NCI-H2196 treated with DMSO at 0.1 percent for 48 hours (cell line): ENCODE measurements around the gene RNF111.
"Not testable (repeated sequence)": the region's sequence is repeated elsewhere in the genome, so short reads cannot be mapped to it uniquely, and the experiment has no call there.

Experiments used
- DNase-seq: peaks from one replicate; lab custom pipeline; 2025; ENCODE audit not compliant: unreplicated experiment; lab: John Stamatoyannopoulos, UW

RNF111 gene

GRCh38 chr15:59131456-59131855 lies 144.0 kb downstream of the RNF111 start:
- no peak for DNase-seq

GRCh38 chr15:59131969-59132562 lies 144.6 kb downstream of the RNF111 start:
- DNase-seq, result no peak

GRCh38 chr15:59133929-59134427 lies 146.5 kb downstream of the RNF111 start:
- DNase-seq, result no peak

GRCh38 chr15:59137566-59137965 lies 150.1 kb downstream of the RNF111 start:
- no peak for DNase-seq

DNA sequence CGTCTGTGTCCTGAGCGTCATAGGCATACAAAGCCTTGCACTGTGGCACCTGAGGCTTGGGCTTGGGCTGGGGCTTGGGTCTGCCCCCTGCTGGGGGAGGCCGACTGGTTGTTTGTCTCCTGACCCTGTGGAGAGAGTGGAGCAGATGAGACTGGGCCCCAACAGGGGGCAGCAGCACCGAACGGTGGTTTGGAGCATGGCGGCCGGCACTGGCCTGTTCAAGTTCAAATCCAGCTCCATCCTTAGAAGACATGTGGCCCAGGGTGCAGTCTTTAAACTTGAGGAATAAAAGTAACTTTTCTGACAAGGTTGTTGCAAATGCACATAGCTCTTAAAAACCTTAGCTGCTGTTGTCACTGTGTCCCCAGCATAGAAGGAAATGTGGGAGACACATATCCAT lies 150.8 kb downstream of the RNF111 start:
- no peak for DNase-seq

DNA sequence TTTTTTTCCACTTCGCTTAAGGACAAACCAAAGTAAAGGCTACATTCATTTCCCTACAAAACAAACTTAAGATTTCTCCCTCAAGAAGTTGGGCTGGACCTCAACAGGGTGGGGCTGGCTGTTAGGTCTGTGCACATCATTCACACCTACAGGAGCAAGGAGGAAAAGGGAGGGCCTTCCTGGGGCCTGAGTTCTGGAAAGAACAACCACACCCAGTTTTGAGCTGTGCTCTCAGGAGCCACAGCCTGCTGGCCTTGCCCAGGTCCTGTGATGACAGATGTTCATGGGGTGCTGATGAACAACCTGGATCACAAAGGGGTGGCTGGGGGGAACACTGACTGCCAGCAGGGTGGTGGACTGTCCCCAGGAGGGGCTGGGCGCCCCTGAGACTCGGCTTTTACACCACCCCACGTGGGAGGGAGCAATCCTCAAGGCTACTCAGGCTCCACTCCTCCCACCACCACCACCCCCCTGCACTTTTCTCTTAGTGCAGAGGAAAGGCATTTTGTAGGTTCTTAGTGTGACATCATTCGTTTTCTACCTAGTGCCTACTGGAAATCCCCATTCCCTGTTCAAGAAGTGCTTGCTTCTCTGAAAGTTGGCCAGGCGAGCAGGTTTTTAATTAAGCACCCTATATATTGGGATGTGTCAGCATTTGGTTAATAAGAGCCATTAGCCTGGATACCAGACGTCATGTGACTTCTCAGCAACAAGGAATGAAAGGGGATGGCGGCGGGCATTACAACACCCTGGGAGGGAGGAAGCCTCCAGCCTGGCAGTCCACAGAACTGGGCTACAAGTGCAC lies 153.2 kb downstream of the RNF111 start:
- no peak for DNase-seq

- DNase-seq, result no peak
These were observed 155.8 kb downstream of the RNF111 start for GRCh38 chr15:59143281-59143680.

- not testable (repeated sequence) for DNase-seq
These were observed 157.1 kb downstream of the RNF111 start for GRCh38 chr15:59144594-59144993.
